Measurements from ENCODE around the gene SFMBT1. TPM values are rescaled to one million over a fixed set of nuclear protein-coding genes. Genes with fewer than 3 reads are reported as not detected.

Gene SFMBT1
- total and polyA plus RNA-seq, 2 of the 8 experiments (the other 6 are each of a cell fraction or from before 2014, with no cell fraction given), result 8.1 to 16.8 TPM

GRCh38 chr3:52893723-52894122 lies 152.2 kb downstream of the SFMBT1 start:
- H4K20me1 ChIP-seq (replicated peaks in 1 of 2; ENCODE audit: control insufficient read depth in 1 of 2, insufficient read depth in 2 of 2, low read length in 2 of 2), result peaks cover 1 to 7% of the 10 kb centered on the region in 2 experiments
- H3K9me3 ChIP-seq (ENCODE audit: insufficient read depth in 2 of 2, low read depth in 1 of 2, low read length in 1 of 2), result no peaks in the 10 kb centered on the region
- ChIA-PET POLR2A (ENCODE audit: partially characterized antibody) (no interaction called here), CTCF (ENCODE audit: partially characterized antibody) (interaction anchor here (0.9 to 2.6 kb wide), 6 partner anchors 12 to 216 kb away, joined by 3 to 11 read pairs (median 5); no protein-coding TSS in a partner anchor)
- H3K4me3 ChIP-seq (ENCODE audit: extremely low read depth in 1 of 4, insufficient read depth in 2 of 4, low read depth in 3 of 4, low read length in 4 of 4), result no peak overlapping the region
- H3K23me2 ChIP-seq (ENCODE audit: low read depth, low read length), result peaks cover 6% of the 10 kb centered on the region
- H3K79me2 ChIP-seq (ENCODE audit: control insufficient read depth in 1 of 2, insufficient read depth in 2 of 2, low read length in 2 of 2), result peaks cover 0 to 32% of the 10 kb centered on the region in 2 experiments; a peak in 2 of 4 replicates
- no peak overlapping the region for H3K27ac ChIP-seq (ENCODE audit: low read depth, low read length)
- H3K4me1 ChIP-seq (replicated peaks in 1 of 4; ENCODE audit: control insufficient read depth in 3 of 4, insufficient read depth in 4 of 4, low read length in 3 of 4), result peaks cover 0 to 3% (median 1%) of the 10 kb centered on the region in 4 experiments; a peak in 2 of 7 replicates
- H3K4me2 ChIP-seq (ENCODE audit: insufficient read depth in 1 of 2, low read depth in 2 of 2, low read length in 2 of 2), result no peak overlapping the region
- 81% methylated on average over 4 of the region's 4 CpGs; no CpG with 5 or more reads in 1 of the 2 experiments for WGBS, 2 experiments (ENCODE audit: extremely low coverage in 1 of 2, insufficient coverage in 1 of 2, insufficient read length in 1 of 2, insufficient replicate concordance in 2 of 2, low coverage in 1 of 2, low lambda C conversion rate in 2 of 2, missing lambda C conversion rate in 1 of 2)
- no peak overlapping the region for H4K8ac ChIP-seq (ENCODE audit: extremely low read depth, insufficient read depth, low read length)
- no peak overlapping the region for H2AFZ ChIP-seq (ENCODE audit: low read length)
- no peak for FAIRE-seq
- no peak overlapping the region for H3K9ac ChIP-seq (replicated peaks in 1 of 4; ENCODE audit: extremely low read depth in 1 of 4, low read depth in 3 of 4, low read length in 3 of 4)
- no peak overlapping the region for H2BK5ac ChIP-seq (ENCODE audit: low read depth, low read length)
- H3K56ac ChIP-seq (replicated peaks; ENCODE audit: insufficient read length, low read depth, low read length), result no peak overlapping the region
- H4K5ac ChIP-seq (ENCODE audit: insufficient read length, low read depth, low read length), result no peak overlapping the region
- no peaks in the 10 kb centered on the region for H3K27me3 ChIP-seq (replicated peaks in 1 of 4; ENCODE audit: control insufficient read depth in 3 of 4, extremely low read depth in 1 of 4, insufficient read depth in 3 of 4, low read length in 3 of 4)
- no peak overlapping the region for H2BK120ac ChIP-seq (replicated peaks; ENCODE audit: low read depth, low read length)
- no peak overlapping the region for H2BK20ac ChIP-seq (ENCODE audit: low read length)
- no peak overlapping the region for H3K18ac ChIP-seq (ENCODE audit: extremely low read depth, low read length)
- 0 out of 2 replicates have a peak, but pooled peaks cover 2% of the 10 kb centered on the region for H3K79me1 ChIP-seq (ENCODE audit: low read depth, low read length)
- H2AK5ac ChIP-seq (ENCODE audit: low read depth, low read length), result no peak overlapping the region
- H4K91ac ChIP-seq (replicated peaks; ENCODE audit: insufficient read length, low read length), result no peak overlapping the region
- no peak for DNase-seq (ENCODE audit: low read depth in 1 of 2, low spot score in 2 of 2)
- no peak overlapping the region for H3K4ac ChIP-seq (replicated peaks; ENCODE audit: insufficient read length, low read depth, low read length)
- H2BK12ac ChIP-seq (ENCODE audit: low read depth, low read length), result no peak overlapping the region
- 0 out of 8 replicates have a peak, but pooled peaks cover 0 to 2% (median 0%) of the 10 kb centered on the region in 4 experiments for H3K36me3 ChIP-seq (ENCODE audit: control insufficient read depth in 2 of 4, insufficient read depth in 4 of 4, low read length in 3 of 4)
- no peak overlapping the region for H3K23ac ChIP-seq (ENCODE audit: insufficient read length)
- no peak overlapping the region for H3K14ac ChIP-seq (ENCODE audit: insufficient read length)
- H2BK15ac ChIP-seq (ENCODE audit: low read length), result no peak overlapping the region
- TF ChIP-seq EZH2 (IDR thresholded peaks at IDR 0.05; ENCODE audit: low read depth, low read length, severe bottlenecking) (no peak), TCF12 (IDR thresholded peaks at IDR 0.05; ENCODE audit: low read depth, low read length) (no peak), SIRT6 (IDR thresholded peaks at IDR 0.05; ENCODE audit: low read length) (no peak), BACH1 (IDR thresholded peaks at IDR 0.05; ENCODE audit: low read length) (no peak), TAF7 (optimal IDR thresholded peaks at IDR 0.05; ENCODE audit: borderline replicate concordance, low read depth, low read length) (no peak), CBX8 (IDR thresholded peaks at IDR 0.05; ENCODE audit: borderline replicate concordance, low read depth, low read length) (no peak), KDM5A (IDR thresholded peaks at IDR 0.05; ENCODE audit: low read length) (no peak), NANOG (IDR thresholded peaks at IDR 0.05; ENCODE audit: insufficient read depth, low read depth, low read length, poor library complexity, severe bottlenecking) (no peak), POU5F1 (IDR thresholded peaks at IDR 0.05; ENCODE audit: low read depth, low read length) (no peak), SP2 (IDR thresholded peaks at IDR 0.05; ENCODE audit: low read length) (no peak)
- TF ChIP-seq, protein P1, sequence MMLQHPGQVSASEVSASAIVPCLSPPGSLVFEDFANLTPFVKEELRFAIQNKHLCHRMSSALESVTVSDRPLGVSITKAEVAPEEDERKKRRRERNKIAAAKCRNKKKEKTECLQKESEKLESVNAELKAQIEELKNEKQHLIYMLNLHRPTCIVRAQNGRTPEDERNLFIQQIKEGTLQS (IDR thresholded peaks at IDR 0.05; ENCODE audit: insufficient read depth, low read depth, low read length), result no peak
